DOHH2 (cell line): ENCODE data around the gene CTSD.

Experiments
- CTCF ChIP-seq: fragments of 200-600 bp; sonication (generic); IDR thresholded peaks from one replicate; pipeline ENCODE4 v1.5.1; 2014; ENCODE audit warnings: antibody characterized with exemption, mild to moderate bottlenecking, low read depth, low read length; ENCODE audit not compliant: poor library complexity, severe bottlenecking
- EZH2phosphoT487 ChIP-seq: fragments of 200-600 bp; sonication (generic); IDR thresholded peaks from 2 replicates; pipeline ENCODE4 v1.6.1; 2017; ENCODE audit warnings: borderline replicate concordance, mild to moderate bottlenecking, antibody characterized with exemption, low read length, moderate library complexity, mixed read lengths

GRCh38 chr11:1731451-1732059 is 32.2 kb downstream of the CTSD start:
- no peak for TF ChIP-seq CTCF
- TF ChIP-seq EZH2phosphoT487, result no peak
